K562 (cell line): ENCODE measurements around the gene UBE2L3. TPM values are rescaled to one million over a fixed set of nuclear protein-coding genes. Genes with fewer than 3 reads are reported as not detected.

Experiments used
- ATAC-seq: fragments of 200-7000 bp; cut with Tn5 transposase; 3 replicates; pipeline ENCODE4 v1.9.1; 2020; ENCODE audit warnings: moderate library complexity
- BruUV-seq: library from RNA; stranded (reverse); fragments of 400-500 nt; replicated peaks from 2 replicates; lab custom pipeline; 2021; lab: Mats Ljungman, UMichigan
- CTCF ChIA-PET: fragments of 300-600 bp; formaldehyde crosslinking; extraction: SDS; loops from one replicate; lab custom pipeline; 2021; ENCODE audit warnings: low intra/inter-chr PET ratio; lab: Yijun Ruan, JAX
- POLR2A ChIA-PET: fragments of 300-600, 350-650 bp; sonication (Branson Sonifier 250); formaldehyde crosslinking; extraction: SDS; loops from one replicate; lab custom pipeline; 2021; ENCODE audit warnings: antibody characterized with exemption, inconsistent platforms; lab: Yijun Ruan, JAX
- DNase-seq, 4 experiments: peaks; one replicate each; pipeline versions ENCODE4 v3.0.0 to v3.0.0-alpha.2; 2011 to 2018; ENCODE audit warnings: low spot score in 3 of 4, mixed read lengths in 3 of 4; ENCODE audit errors: extremely low read depth in 1 of 4
- FAIRE-seq: peaks from 2 replicates; lab custom pipeline; 2011; peaks lifted over from hg19 to GRCh38; lab: Jason Lieb, UNC
- H2AFZ ChIP-seq: 2 replicates; pipeline ENCODE4 v1.6.0; 2011; ENCODE audit warnings: low read depth, low read length, control low read depth, inconsistent platforms
- H3K27ac ChIP-seq: fragments of 200-600 bp; 3 replicates; pipeline ENCODE4 v1.8.0; 2011; ENCODE audit warnings: low read depth, mild to moderate bottlenecking, control low read depth, inconsistent platforms, low read length, moderate library complexity, mixed read lengths; ENCODE audit errors: extremely low read depth
- H3K27me3 ChIP-seq, 2 experiments: fragments of 300-600 bp in 1 of 2; 2 replicates in 1 of 2; 3 replicates in 1 of 2; pipeline versions ENCODE4 v1.6.0 to v1.8.0; 2011; ENCODE audit warnings: inconsistent platforms in 2 of 2, low read length in 2 of 2, mild to moderate bottlenecking in 1 of 2, mixed read lengths in 1 of 2, moderate library complexity in 1 of 2; ENCODE audit not compliant: control insufficient read depth in 2 of 2, insufficient read depth in 2 of 2
- H3K36me3 ChIP-seq: fragments of 300-600 bp; 3 replicates; pipeline ENCODE4 v1.8.0; 2011; ENCODE audit warnings: mild to moderate bottlenecking, low read length, inconsistent platforms; ENCODE audit not compliant: control insufficient read depth, insufficient read depth
- H3K4me1 ChIP-seq, 2 experiments: fragments of 200-600 bp in 1 of 2; replicated peaks in 1 of 2; 2 replicates in 1 of 2; 3 replicates in 1 of 2; pipeline versions ENCODE4 v1.5.1 to v1.8.0; 2011; ENCODE audit warnings: inconsistent platforms in 2 of 2, low read length in 2 of 2, mild to moderate bottlenecking in 1 of 2, mixed read lengths in 1 of 2, moderate library complexity in 1 of 2; ENCODE audit not compliant: control insufficient read depth in 2 of 2, insufficient read depth in 2 of 2
- H3K4me2 ChIP-seq: 2 replicates; pipeline ENCODE4 v1.6.1; 2011; ENCODE audit warnings: low read length, control low read depth, inconsistent platforms, mixed read lengths; ENCODE audit not compliant: insufficient read depth
- H3K4me3 ChIP-seq: fragments of 200-600 bp; sonication (generic), shearing (Covaris generic); 2 replicates; pipeline ENCODE4 v1.5.1; 2016; ENCODE audit warnings: control low read depth, inconsistent platforms
- H3K79me2 ChIP-seq: fragments of 200-600 bp; 3 replicates; pipeline ENCODE4 v1.8.0; 2011; ENCODE audit warnings: low read length, inconsistent platforms; ENCODE audit not compliant: control insufficient read depth, insufficient read depth
- H3K9ac ChIP-seq, 2 experiments: 2 replicates each; pipeline versions ENCODE4 v1.6.0 to v1.6.1; 2011; ENCODE audit warnings: low read depth in 2 of 2, low read length in 2 of 2, control low read depth in 1 of 2, inconsistent platforms in 1 of 2, mild to moderate bottlenecking in 1 of 2, mixed read lengths in 1 of 2; ENCODE audit not compliant: insufficient read depth in 1 of 2
- H3K9me1 ChIP-seq: one replicate; pipeline ENCODE4 v1.6.0; 2011; ENCODE audit warnings: inconsistent platforms, mild to moderate bottlenecking, low read length, moderate library complexity; ENCODE audit not compliant: control insufficient read depth, insufficient read depth
- H3K9me3 ChIP-seq: replicated peaks from 2 replicates; pipeline ENCODE4 v1.5.1; 2011; ENCODE audit warnings: low read depth, low read length, inconsistent platforms; ENCODE audit not compliant: control insufficient read depth, insufficient read depth
- H4K20me1 ChIP-seq: replicated peaks from 2 replicates; pipeline ENCODE4 v1.6.1; 2011; ENCODE audit warnings: low read length, inconsistent platforms, mixed read lengths; ENCODE audit not compliant: control insufficient read depth, insufficient read depth
- ARID3A ChIP-seq: IDR thresholded peaks from 2 replicates; pipeline ENCODE4 v1.6.1; 2012; ENCODE audit warnings: low read depth, low read length, improper control_type of control experiment, borderline replicate concordance
- BHLHE40 ChIP-seq: IDR thresholded peaks from 2 replicates; pipeline ENCODE4 v1.6.1; 2011; ENCODE audit warnings: low read length, improper control_type of control experiment
- CREM ChIP-seq: IDR thresholded peaks from 2 replicates; pipeline ENCODE4 v1.6.1; 2014; ENCODE audit warnings: antibody characterized with exemption, low read depth
- CTCF ChIP-seq, 3 experiments: IDR thresholded peaks in 2 of 3; conservative IDR thresholded peaks in 1 of 3; 2 replicates each; pipeline ENCODE4 v1.5.1; 2011 to 2012; ENCODE audit warnings: low read length in 3 of 3, mild to moderate bottlenecking in 3 of 3, control low read depth in 2 of 3, improper control_type of control experiment in 1 of 3, inconsistent platforms in 1 of 3, low read depth in 1 of 3, mixed read lengths in 1 of 3, moderate library complexity in 1 of 3; ENCODE audit not compliant: insufficient read depth in 2 of 3
- ETV6 ChIP-seq, 3 experiments: fragments of 150-350 bp in 1 of 3; sonication (generic) in 1 of 3; formaldehyde crosslinking in 1 of 3; IDR thresholded peaks; 2 replicates each; pipeline versions ENCODE4 v1.6.1 to v1.8.0; 2014 to 2022; ENCODE audit warnings: borderline replicate concordance in 2 of 3, low read depth in 2 of 3, antibody characterized with exemption in 1 of 3, low read length in 1 of 3, mild to moderate bottlenecking in 1 of 3, missing genetic modification reagents in 1 of 3
- MAFF ChIP-seq: IDR thresholded peaks from 2 replicates; pipeline ENCODE4 v1.6.1; 2012; ENCODE audit warnings: low read length, improper control_type of control experiment
- MAFK ChIP-seq: IDR thresholded peaks from 2 replicates; pipeline ENCODE4 v1.6.1; 2011; ENCODE audit warnings: low read length, improper control_type of control experiment
- POLR2AphosphoS2 ChIP-seq: IDR thresholded peaks from 2 replicates; pipeline ENCODE4 v1.6.1; 2012; ENCODE audit warnings: low read length, improper control_type of control experiment
- POLR3G ChIP-seq: IDR thresholded peaks from 2 replicates; pipeline ENCODE4 v1.6.1; 2011; ENCODE audit not compliant: insufficient read length, insufficient replicate concordance; ENCODE audit errors: extremely low read depth
- SMC3 ChIP-seq: conservative IDR thresholded peaks from 2 replicates; pipeline ENCODE4 v1.6.1; 2011; ENCODE audit warnings: low read depth, low read length, improper control_type of control experiment; ENCODE audit not compliant: insufficient read depth
- SREBF1 ChIP-seq: fragments of 150-350 bp; IDR thresholded peaks from 2 replicates; pipeline ENCODE4 v1.6.1; 2014; ENCODE audit warnings: antibody characterized with exemption, low read depth, low read length, borderline replicate concordance
- TBL1XR1 ChIP-seq, 2 experiments: IDR thresholded peaks; 2 replicates each; pipeline ENCODE4 v1.6.1; 2012; ENCODE audit warnings: improper control_type of control experiment in 2 of 2, low read length in 2 of 2, mild to moderate bottlenecking in 1 of 2
- WGBS: fragments of 100-300 bp; shearing (Covaris generic); methylation state at CpG from one replicate; pipeline ENCODE4 v1.1.6; 2016; ENCODE audit warnings: low coverage, mixed read lengths; ENCODE audit not compliant: insufficient coverage; ENCODE audit errors: missing lambda C conversion rate; 5-methylcytosine and 5-hydroxymethylcytosine counted together
- in situ Hi-C: fragments of 300-500 bp; cut with MboI; formaldehyde crosslinking; loops from 4 replicates; pipeline ENCODE4 v1.15.0; 2018; ENCODE audit warnings: inconsistent platforms, mixed read lengths
- intact Hi-C: fragments of 100-400 bp; cut with micrococcal nuclease; formaldehyde crosslinking; loops from 2 replicates; pipeline ENCODE4 v1.14.2; 2022
- polyA plus RNA-seq, 8 experiments: library from polyadenylated mRNA; depleted of rRNA in 4 of 8; stranded (reverse) in 5 of 8; unstranded in 3 of 8; fragments of >200 nt; fragmentation: Nextera tagmentation in 2 of 8; fragmentation: Illumina TruSeq in 1 of 8; extraction: Ambion mirVana in 2 of 8; extraction: Trizol in 1 of 8; gene quantifications; 2 replicates each; pipeline versions ENCODE4 v1.2.1 to v1.2.3, GENCODE V29; 2011 to 2014; ENCODE audit warnings: inconsistent platforms in 1 of 8, missing spikeins in 1 of 8
- total RNA-seq, 7 experiments: library from RNA; depleted of rRNA in 6 of 7; stranded (reverse); fragments of >200 nt in 6 of 7; fragmentation: Illumina TruSeq in 2 of 7; extraction: Trizol in 2 of 7; gene quantifications; 2 replicates each; pipeline versions ENCODE4 v1.2.1 to v1.2.3, GENCODE V29; 2011 to 2021; ENCODE audit warnings: low replicate concordance in 1 of 7

UBE2L3 gene
- total and polyA plus RNA-seq, 9 of the 15 experiments (the other 6 are each of a cell fraction or from before 2014, with no cell fraction given), result 215 to 625 (median 285) TPM

GRCh38 chr22:21659864-21660525 is 92.5 kb downstream of the UBE2L3 start:
- Histone ChIP-seq H2AFZ (peak overlapping the region; percentile 27), H3K4me3 (no peak overlapping the region), H3K4me1 (peaks cover 12 to 36% of the 10 kb centered on the region in 2 experiments)
- ChIA-PET CTCF (interaction anchor here (0.7 to 0.9 kb wide), 3 partner anchors 53 to 279 kb away, joined by 4 to 7 read pairs (median 4); no protein-coding TSS in a partner anchor), POLR2A (interaction anchor here (0.5 to 3.7 kb wide), 19 partner anchors 9 to 1025 kb away, joined by 3 to 38 read pairs (median 4); partner anchors contain the start of genes SDF2L1 and YDJC)
- in situ Hi-C loops, result loop anchor here (25.0 kb wide), 1 partner anchor 1323 kb away; no protein-coding TSS in a partner anchor
- FAIRE-seq, result peak; percentile 19
- TF ChIP-seq SREBF1, result 0 out of 2 replicates have a peak, but pooled peaks have one; percentile 35
- peak; percentile 77; the same call in 1 of the 2 replicates for TF ChIP-seq POLR2AphosphoS2
- TF ChIP-seq CTCF (IDR thresholded peaks at IDR 0.05 in 2 of 3, conservative IDR thresholded peaks at IDR 0.05 in 1 of 3; ENCODE audit: insufficient read depth in 2 of 3, low read depth in 1 of 3, low read length in 3 of 3), result peak in 2 of 3 experiments; percentile 76 to 80; a peak in 4 of 6 replicates
- no peak for TF ChIP-seq TBL1XR1 (IDR thresholded peaks at IDR 0.05; ENCODE audit: low read length in 2 of 2)
- 0 out of 2 replicates have a peak, but pooled peaks have one; percentile 6 for TF ChIP-seq ARID3A
- peak; percentile 47 for TF ChIP-seq SMC3
- TF ChIP-seq MAFF, result peak; percentile 89
- 0 out of 2 replicates have a peak, but pooled peaks have one; percentile 4 for TF ChIP-seq BHLHE40
- TF ChIP-seq CREM, result no peak
- TF ChIP-seq ETV6 (IDR thresholded peaks at IDR 0.05; ENCODE audit: borderline replicate concordance in 1 of 2, low read depth in 2 of 2, low read length in 1 of 2), result peak in 1 of 2 experiments; percentile 56; a peak in 1 of 4 replicates
- TF ChIP-seq ETV6 (CRISPR knock-in tag; IDR thresholded peaks at IDR 0.05; ENCODE audit: borderline replicate concordance), result no peak
- no peak for TF ChIP-seq POLR3G
- TF ChIP-seq MAFK, result peak; percentile 85
- TF ChIP-seq, all 486 proteins: peak for 9
- H3K79me2 ChIP-seq, result no peaks in the 10 kb centered on the region
- H3K27me3 ChIP-seq, result no peaks in the 10 kb centered on the region
- no peak overlapping the region for H3K4me2 ChIP-seq
- 0 out of 2 replicates have a peak, but pooled peaks cover 2% of the 10 kb centered on the region for H3K9me3 ChIP-seq
- peak overlapping the region in 1 of 2 experiments; percentile 11; a peak in 1 of 4 replicates for H3K9ac ChIP-seq
- WGBS, result 48% methylated on average over 7 of the region's 7 CpGs
- no peaks in the 10 kb centered on the region for H4K20me1 ChIP-seq
- no TSS peak for BruUV-seq
- H3K36me3 ChIP-seq, result peaks cover under 1% of the 10 kb centered on the region; the same call in 1 of the 3 replicates
- peaks cover under 1% of the 10 kb centered on the region for H3K9me1 ChIP-seq
- ATAC-seq, result peak; percentile 3; the same call in 1 of the 3 replicates
- intact Hi-C loops, result loop anchor here (1.0 to 10.0 kb wide), 3 partner anchors 53 to 805 kb away; partner anchors contain the start of genes PI4KA and SNAP29
- DNase-seq, result peak in 3 of 4 experiments; percentile 76 to 86 (median 77)
- no peak overlapping the region for H3K27ac ChIP-seq
